ENCODE results near the gene RTP3.
A peak's percentile ranks its signal among the peaks of the same experiment; 100 is the strongest.
"Not testable (repeated sequence)": the region's sequence is repeated elsewhere in the genome, so short reads cannot be mapped to it uniquely, and the experiment has no call there.

The RTP3 gene

DNA sequence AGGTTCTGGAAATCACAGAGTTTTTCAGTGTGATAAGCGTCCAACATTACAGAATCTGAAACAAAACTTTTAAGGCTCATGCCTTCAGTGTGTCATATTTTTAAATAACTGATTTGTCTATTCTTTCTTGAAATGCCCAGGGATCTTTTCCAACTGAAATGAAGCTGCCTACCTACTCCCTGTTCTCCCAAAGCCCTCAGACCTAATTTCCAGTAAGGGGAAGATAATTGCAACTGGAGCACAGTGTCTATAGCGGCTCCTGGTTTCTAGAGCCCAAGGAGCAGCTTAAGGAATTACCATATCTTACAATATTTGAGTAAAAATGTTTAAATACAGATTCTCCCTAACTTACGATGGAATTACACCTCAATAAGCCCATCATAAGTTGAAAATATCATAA lies 35.3 kb downstream of the RTP3 start:
- TF ChIP-seq, protein P1, sequence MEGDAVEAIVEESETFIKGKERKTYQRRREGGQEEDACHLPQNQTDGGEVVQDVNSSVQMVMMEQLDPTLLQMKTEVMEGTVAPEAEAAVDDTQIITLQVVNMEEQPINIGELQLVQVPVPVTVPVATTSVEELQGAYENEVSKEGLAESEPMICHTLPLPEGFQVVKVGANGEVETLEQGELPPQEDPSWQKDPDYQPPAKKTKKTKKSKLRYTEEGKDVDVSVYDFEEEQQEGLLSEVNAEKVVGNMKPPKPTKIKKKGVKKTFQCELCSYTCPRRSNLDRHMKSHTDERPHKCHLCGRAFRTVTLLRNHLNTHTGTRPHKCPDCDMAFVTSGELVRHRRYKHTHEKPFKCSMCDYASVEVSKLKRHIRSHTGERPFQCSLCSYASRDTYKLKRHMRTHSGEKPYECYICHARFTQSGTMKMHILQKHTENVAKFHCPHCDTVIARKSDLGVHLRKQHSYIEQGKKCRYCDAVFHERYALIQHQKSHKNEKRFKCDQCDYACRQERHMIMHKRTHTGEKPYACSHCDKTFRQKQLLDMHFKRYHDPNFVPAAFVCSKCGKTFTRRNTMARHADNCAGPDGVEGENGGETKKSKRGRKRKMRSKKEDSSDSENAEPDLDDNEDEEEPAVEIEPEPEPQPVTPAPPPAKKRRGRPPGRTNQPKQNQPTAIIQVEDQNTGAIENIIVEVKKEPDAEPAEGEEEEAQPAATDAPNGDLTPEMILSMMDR (conservative IDR thresholded peaks at IDR 0.05; ENCODE audit: low read length) = no peak
- no peak for DNase-seq (ENCODE audit: low read depth)
- H3K4me3 ChIP-seq (ENCODE audit: low read length) = no peak overlapping the region

DNA sequence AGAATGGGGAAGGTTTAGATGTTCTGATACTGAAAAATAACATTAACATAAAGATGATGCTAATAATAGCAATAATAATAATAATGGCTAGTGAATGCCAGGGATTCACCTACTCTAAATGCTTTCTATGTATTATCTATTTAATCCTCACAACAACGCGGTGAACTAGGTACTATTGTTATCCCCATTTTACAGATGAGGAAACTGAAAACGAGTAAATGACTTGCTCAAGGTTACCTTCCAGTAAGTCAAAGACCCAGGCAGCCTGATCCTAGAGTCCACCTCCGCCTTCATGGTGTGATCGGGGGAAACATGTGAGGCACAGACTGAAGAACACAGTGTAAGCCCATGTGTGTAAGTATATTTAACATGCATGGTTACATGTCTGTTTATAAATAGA lies 38.0 kb downstream of the RTP3 start:
- H3K4me3 ChIP-seq (ENCODE audit: low read length) = no peak overlapping the region
- DNase-seq (ENCODE audit: low read depth) = no peak
- TF ChIP-seq, protein P1 (conservative IDR thresholded peaks at IDR 0.05; ENCODE audit: low read length) = no peak

DNA sequence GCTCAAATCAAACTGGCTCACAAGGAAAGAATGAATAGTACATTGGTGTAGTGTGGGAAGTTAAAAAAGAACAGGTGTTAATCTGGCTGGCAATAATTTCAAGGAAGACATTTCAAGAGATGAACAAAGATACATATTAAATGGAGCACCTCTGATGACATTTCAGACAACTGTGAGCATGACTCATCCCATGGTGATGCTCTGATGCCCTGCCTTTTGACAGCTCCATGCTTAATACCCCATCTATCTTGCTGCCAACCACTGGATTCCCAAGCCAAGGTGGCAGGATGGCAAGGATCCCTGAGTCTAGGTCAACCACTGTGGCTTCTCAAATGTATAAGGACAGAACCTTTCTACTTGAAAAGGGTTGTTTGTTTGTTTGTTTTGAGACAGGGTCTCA lies 39.0 kb downstream of the RTP3 start:
- DNase-seq (ENCODE audit: low read depth) = no peak
- no peak overlapping the region for H3K4me3 ChIP-seq (ENCODE audit: low read length)
- TF ChIP-seq, protein P1 (conservative IDR thresholded peaks at IDR 0.05; ENCODE audit: low read length) = no peak

DNA sequence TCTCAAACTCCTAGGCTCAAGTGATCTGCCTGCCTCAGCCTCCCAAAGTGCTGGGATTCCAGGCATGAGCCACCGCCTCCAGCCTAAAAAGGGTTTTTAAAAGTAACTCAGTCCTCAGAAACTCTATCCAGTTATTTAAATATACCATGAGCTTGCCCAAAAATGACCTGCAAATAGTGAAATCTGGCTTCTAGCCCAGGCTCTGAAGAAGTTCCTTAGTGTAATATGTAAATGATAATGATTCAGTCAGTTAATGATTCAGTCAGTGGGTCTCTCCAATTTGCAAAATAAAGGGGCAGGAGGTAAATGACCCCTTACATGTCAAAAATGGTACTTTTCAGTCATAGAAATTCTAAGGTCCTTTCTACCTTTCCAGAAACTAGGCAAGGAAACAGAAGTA lies 39.5 kb downstream of the RTP3 start:
- TF ChIP-seq, protein P1 (conservative IDR thresholded peaks at IDR 0.05; ENCODE audit: low read length) = no peak
- no peak for DNase-seq (ENCODE audit: low read depth)
- H3K4me3 ChIP-seq (ENCODE audit: low read length) = no peak overlapping the region

DNA sequence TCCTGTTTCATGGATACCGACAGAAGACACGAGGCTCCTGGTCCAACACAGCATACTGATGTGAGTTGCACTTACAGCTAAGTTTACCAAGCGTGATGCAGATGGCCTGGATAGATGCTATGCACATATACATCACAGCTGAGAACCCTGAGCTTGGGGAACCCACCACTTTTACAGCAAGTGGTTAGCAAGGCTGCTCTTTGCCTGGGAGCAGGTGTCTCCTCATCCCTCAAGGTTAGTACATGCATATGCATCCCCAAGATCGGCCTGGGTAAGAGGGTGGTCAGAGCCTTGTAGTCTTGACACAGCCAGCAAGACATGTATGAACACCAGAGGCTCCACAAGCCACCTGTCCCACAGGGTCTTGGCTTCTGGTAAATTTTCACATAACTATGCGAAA lies 40.0 kb downstream of the RTP3 start:
- TF ChIP-seq, protein P1 (conservative IDR thresholded peaks at IDR 0.05; ENCODE audit: low read length) = no peak
- H3K4me3 ChIP-seq (ENCODE audit: low read length) = no peak overlapping the region
- no peak for DNase-seq (ENCODE audit: low read depth)

- DNase-seq (ENCODE audit: low read depth); H3K4me3 ChIP-seq (ENCODE audit: low read length): not testable (repeated sequence)
Observed at GRCh38 chr3:46538425-46538802, 40.6 kb downstream of the RTP3 start.

- TF ChIP-seq, protein P1 (conservative IDR thresholded peaks at IDR 0.05; ENCODE audit: low read length) = no peak
- no peak overlapping the region for H3K4me3 ChIP-seq (ENCODE audit: low read length)
- peak; percentile 76 for DNase-seq (ENCODE audit: low read depth)
Observed at GRCh38 chr3:46538803-46539442, 41.1 kb downstream of the RTP3 start.
